Stomach (tissue), 9 donors: ENCODE results near the gene AGPAT4. TPM values are rescaled to one million over a fixed set of nuclear protein-coding genes. Genes with fewer than 3 reads are reported as not detected.

ENCODE experiments used
- DNase-seq, 2 donors: peaks; one replicate each; pipeline versions ENCODE4 v3.0.0 to v3.0.0-alpha.2; 2013 to 2019
- H3K27ac ChIP-seq, 5 donors: fragments of 200-600 bp in 4 of 5; sonication (generic) in 4 of 5; one replicate each; pipeline ENCODE4 v1.5.1; 2013 to 2019; ENCODE audit warnings: mild to moderate bottlenecking in 1 of 5, moderate library complexity in 1 of 5
- H3K27me3 ChIP-seq, 3 donors: fragments of 200-600 bp; sonication (generic); one replicate each; pipeline ENCODE4 v1.5.1; 2017 to 2019; ENCODE audit warnings: mixed run types in 1 of 3
- H3K36me3 ChIP-seq, 4 donors: fragments of 200-600 bp; sonication (generic); 1 replicate in 3 of 4; 2 replicates in 1 of 4; pipeline ENCODE4 v1.5.1; 2016 to 2019
- H3K4me1 ChIP-seq, 4 donors: fragments of 200-600 bp; sonication (generic); one replicate each; pipeline ENCODE4 v1.5.1; 2016 to 2019
- H3K4me3 ChIP-seq, 4 donors: fragments of 200-600 bp; sonication (generic) in 3 of 4; one replicate each; pipeline ENCODE4 v1.5.1; 2016 to 2019; ENCODE audit warnings: mild to moderate bottlenecking in 1 of 4
- H3K9me3 ChIP-seq, 4 donors: fragments of 200-600 bp; sonication (generic); one replicate each; pipeline ENCODE4 v1.5.1; 2016 to 2019
- EP300 ChIP-seq: sonication (generic); formaldehyde crosslinking; IDR thresholded peaks from one replicate; pipeline ENCODE4 v1.6.1; 2017; ENCODE audit warnings: antibody characterized with exemption
- POLR2A ChIP-seq, 4 donors: fragments of 450-650 bp; IDR thresholded peaks; one replicate each; pipeline ENCODE4 v1.6.1; 2016; ENCODE audit warnings: antibody characterized with exemption in 4 of 4, control low read depth in 2 of 4, mild to moderate bottlenecking in 1 of 4, moderate library complexity in 1 of 4
- POLR2AphosphoS5 ChIP-seq, 3 donors: sonication (generic); formaldehyde crosslinking; IDR thresholded peaks; one replicate each; pipeline ENCODE4 v1.6.1; 2016; ENCODE audit warnings: antibody characterized with exemption in 3 of 3
- WGBS, 5 donors: extraction: QIAGEN DNeasy Blood & Tissue Kit in 3 of 5; methylation state at CpG; one replicate each; pipeline versions ENCODE4 v1.1.5 to v1.1.7; 2013 to 2018; 5-methylcytosine and 5-hydroxymethylcytosine counted together
- intact Hi-C: fragments of 100-400 bp; cut with DNase I; formaldehyde crosslinking; loops from one replicate; pipeline ENCODE4 v1.15.1; 2023; ENCODE audit warnings: low total_unique reads
- polyA plus RNA-seq, 3 donors: library from polyadenylated mRNA; stranded (reverse); fragments of 200-250 nt; gene quantifications; one replicate each; pipeline ENCODE4 v1.2.3, GENCODE V29; 2013
- total RNA-seq, 5 donors: library from RNA; depleted of rRNA; stranded (reverse); fragments of >200 nt; gene quantifications; one replicate each; pipeline versions ENCODE4 v1.1.0 to v1.2.3, GENCODE V29; 2014 to 2016
- TF ChIP-seq, protein P1 (sequence below), 7 experiments: fragments of 450-650 bp in 4 of 7; fragments of 200-600 bp in 3 of 7; sonication (generic) in 3 of 7; IDR thresholded peaks; one replicate each; pipeline ENCODE4 v1.5.1; 2016 to 2019; ENCODE audit warnings: antibody characterized with exemption in 7 of 7, control low read depth in 2 of 7, mild to moderate bottlenecking in 1 of 7
- donor health status: healthy with polysubstance abuse.
- donor health status: Bipolar disorder and iron deficiency.
- donor health status: healthy.

The AGPAT4 gene
- total and polyA plus RNA-seq, 8 donors: 0.46 to 15.8 (median 1.0) TPM

DNA sequence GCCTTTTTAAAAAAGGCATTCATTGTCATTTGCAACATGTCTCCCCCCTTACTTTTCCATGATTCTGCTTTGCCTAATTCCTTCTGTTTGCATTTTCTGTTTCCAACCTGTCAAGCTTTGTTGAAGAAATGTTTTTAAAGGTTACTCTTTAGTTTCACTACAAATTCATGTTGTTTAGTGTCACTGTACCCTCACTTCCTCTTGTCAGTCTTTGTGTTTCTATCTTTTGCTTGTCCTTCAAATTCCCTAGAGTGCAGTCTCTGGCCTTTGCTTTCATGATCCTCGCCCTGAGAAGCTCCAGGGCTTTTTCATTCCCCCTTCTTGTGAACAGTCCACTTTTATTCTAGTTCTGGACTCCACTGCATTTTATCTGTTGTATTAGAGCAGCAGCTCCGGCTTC is 191.6 kb downstream of the AGPAT4 start:
- H3K27me3 ChIP-seq: no peaks in the 10 kb centered on the region
- 90 to 95% (median 91%) methylated on average over 2 of the region's 2 CpGs for WGBS, 5 donors
- H3K4me1 ChIP-seq: no peaks in the 10 kb centered on the region
- TF ChIP-seq EP300: no peak
- no peak for TF ChIP-seq POLR2A (IDR thresholded peaks at IDR 0.05)
- no peak for TF ChIP-seq POLR2AphosphoS5 (IDR thresholded peaks at IDR 0.05)
- TF ChIP-seq, protein P1, sequence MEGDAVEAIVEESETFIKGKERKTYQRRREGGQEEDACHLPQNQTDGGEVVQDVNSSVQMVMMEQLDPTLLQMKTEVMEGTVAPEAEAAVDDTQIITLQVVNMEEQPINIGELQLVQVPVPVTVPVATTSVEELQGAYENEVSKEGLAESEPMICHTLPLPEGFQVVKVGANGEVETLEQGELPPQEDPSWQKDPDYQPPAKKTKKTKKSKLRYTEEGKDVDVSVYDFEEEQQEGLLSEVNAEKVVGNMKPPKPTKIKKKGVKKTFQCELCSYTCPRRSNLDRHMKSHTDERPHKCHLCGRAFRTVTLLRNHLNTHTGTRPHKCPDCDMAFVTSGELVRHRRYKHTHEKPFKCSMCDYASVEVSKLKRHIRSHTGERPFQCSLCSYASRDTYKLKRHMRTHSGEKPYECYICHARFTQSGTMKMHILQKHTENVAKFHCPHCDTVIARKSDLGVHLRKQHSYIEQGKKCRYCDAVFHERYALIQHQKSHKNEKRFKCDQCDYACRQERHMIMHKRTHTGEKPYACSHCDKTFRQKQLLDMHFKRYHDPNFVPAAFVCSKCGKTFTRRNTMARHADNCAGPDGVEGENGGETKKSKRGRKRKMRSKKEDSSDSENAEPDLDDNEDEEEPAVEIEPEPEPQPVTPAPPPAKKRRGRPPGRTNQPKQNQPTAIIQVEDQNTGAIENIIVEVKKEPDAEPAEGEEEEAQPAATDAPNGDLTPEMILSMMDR (IDR thresholded peaks at IDR 0.05): no peak
- peaks cover 30 to 99% (median 98%) of the 10 kb centered on the region in 4 donors for H3K36me3 ChIP-seq
- no peak overlapping the region for H3K4me3 ChIP-seq
- intact Hi-C loops: no loop called here
- no peak for DNase-seq
- H3K27ac ChIP-seq: no peak overlapping the region
- no peaks in the 10 kb centered on the region for H3K9me3 ChIP-seq

DNA sequence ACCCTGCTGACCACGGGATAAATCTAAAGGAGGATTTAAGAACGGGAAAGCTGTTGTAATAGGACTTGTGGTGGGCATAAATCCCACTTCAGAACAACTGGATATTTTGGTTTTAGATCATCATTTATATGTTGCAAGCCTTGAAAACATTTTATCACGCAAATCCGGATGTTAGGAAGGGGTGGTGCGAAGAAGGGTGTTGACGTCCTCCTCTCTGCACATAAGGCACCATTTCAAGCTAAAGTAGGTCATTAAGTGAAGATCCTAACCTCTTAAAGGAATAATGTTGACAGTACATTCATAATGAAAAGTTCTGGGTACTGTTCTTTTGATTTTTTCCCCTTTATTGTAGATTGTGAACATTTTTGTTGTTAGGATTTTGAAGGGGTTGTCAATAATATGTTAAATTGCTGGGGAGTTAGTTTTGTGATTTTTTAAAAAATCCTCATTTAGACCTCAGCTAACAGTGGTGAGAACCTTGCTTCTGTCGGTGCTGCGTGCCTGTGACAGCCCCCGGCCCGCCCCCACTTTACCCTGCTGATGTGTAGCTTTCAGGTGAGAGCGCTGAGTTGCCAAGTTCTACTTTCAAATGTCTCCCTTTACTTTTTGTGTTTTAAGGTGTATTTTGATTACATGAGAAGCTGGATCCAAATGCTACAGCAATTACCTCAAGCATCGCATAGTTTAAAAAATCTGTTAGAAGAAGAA is 193.4 kb downstream of the AGPAT4 start:
- Histone ChIP-seq H3K27ac (no peak overlapping the region), H3K27me3 (no peaks in the 10 kb centered on the region), H3K36me3 (peaks cover 30 to 98% (median 94%) of the 10 kb centered on the region in 4 donors), H3K4me1 (no peaks in the 10 kb centered on the region), H3K9me3 (no peaks in the 10 kb centered on the region), H3K4me3 (no peak overlapping the region)
- intact Hi-C loops: no loop called here
- DNase-seq: no peak
- WGBS, 5 donors: 89 to 93% (median 90%) methylated on average over 12 of the region's 12 CpGs
- TF ChIP-seq EP300: no peak
- TF ChIP-seq POLR2AphosphoS5 (IDR thresholded peaks at IDR 0.05): no peak
- TF ChIP-seq, protein P1 (IDR thresholded peaks at IDR 0.05): no peak
- no peak for TF ChIP-seq POLR2A (IDR thresholded peaks at IDR 0.05)
